AG04450 (cell line): ENCODE measurements around the gene SRPX. TPM values are rescaled to one million over a fixed set of nuclear protein-coding genes. Genes with fewer than 3 reads are reported as not detected.

Source experiments
- CTCF ChIA-PET: fragments of 300-600, 350-600 bp; formaldehyde crosslinking; extraction: SDS; loops from one replicate; lab custom pipeline; 2022; ENCODE audit warnings: antibody characterized with exemption, inconsistent platforms; lab: Charles Lee
- POLR2A ChIA-PET: fragments of 350-600 bp; formaldehyde crosslinking; extraction: SDS; loops from one replicate; lab custom pipeline; 2021; ENCODE audit warnings: antibody characterized with exemption, inconsistent platforms; lab: Yijun Ruan, JAX
- DNase-seq: peaks from one replicate; pipeline ENCODE4 v3.0.0-alpha.2; 2011; ENCODE audit warnings: low read depth, low spot score
- H3K27ac ChIP-seq: one replicate; pipeline ENCODE4 v1.5.1; 2012; ENCODE audit warnings: low read depth, low read length, control low read depth
- H3K27me3 ChIP-seq: one replicate; pipeline ENCODE4 v1.6.0; 2012; ENCODE audit warnings: low read length; ENCODE audit not compliant: control insufficient read depth, insufficient read depth
- H3K4me3 ChIP-seq: 2 replicates; pipeline ENCODE4 v1.5.1; 2011; ENCODE audit warnings: mild to moderate bottlenecking, low read depth, low read length, control low read depth
- H3K9me3 ChIP-seq: 2 replicates; pipeline ENCODE4 v1.5.1; 2012; ENCODE audit warnings: low read length; ENCODE audit not compliant: control insufficient read depth, insufficient read depth
- polyA plus RNA-seq: library from polyadenylated mRNA; depleted of rRNA; stranded (reverse); fragments of >200 nt; gene quantifications from 2 replicates; pipeline ENCODE4 v1.2.3, GENCODE V29; 2011
- TF ChIP-seq, protein P1 (sequence below): IDR thresholded peaks from 2 replicates; pipeline ENCODE4 v1.5.1; 2011; ENCODE audit warnings: low read depth, low read length, control low read depth, inconsistent platforms

SRPX gene
- polyA plus RNA-seq, 1 experiment = 49.6 TPM

DNA sequence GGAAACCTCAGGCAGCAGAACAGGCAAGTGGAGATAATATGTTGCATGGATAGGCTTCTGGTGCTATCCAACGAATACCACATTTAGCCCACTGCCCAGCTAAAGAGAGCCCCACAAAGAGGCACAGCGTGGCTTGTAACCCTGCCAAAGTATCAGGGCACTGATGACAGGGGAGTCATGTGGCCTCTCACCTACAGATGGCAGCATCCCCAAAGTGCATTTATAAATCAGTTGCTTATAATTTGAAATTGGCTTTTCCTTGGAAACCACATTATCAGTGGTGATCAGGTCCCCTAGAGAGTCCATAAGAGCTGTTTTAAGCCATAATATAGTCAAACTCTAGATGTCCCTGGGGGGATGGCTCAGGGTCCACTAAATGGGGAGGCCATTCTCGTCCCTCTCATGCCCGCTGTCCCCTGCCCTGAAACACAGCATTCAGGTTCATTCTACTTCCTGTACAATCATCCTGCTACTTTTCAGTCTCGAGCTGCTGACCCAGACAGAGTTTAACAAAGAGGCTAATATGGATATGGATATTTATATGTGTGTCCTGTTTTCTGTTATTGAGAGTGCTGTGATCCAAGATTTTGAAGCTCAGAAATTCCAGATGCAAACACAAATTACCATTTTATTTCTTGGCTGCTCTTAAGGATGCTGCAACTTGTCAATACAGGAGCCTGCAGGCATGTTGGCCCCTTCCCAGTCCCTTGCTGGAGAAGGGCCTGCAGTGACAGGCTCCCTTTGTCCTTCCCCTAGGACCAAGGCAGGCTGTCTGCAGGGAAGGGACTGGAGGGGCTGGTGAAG, 28.5 kb downstream of the SRPX start:
- TF ChIP-seq, protein P1, sequence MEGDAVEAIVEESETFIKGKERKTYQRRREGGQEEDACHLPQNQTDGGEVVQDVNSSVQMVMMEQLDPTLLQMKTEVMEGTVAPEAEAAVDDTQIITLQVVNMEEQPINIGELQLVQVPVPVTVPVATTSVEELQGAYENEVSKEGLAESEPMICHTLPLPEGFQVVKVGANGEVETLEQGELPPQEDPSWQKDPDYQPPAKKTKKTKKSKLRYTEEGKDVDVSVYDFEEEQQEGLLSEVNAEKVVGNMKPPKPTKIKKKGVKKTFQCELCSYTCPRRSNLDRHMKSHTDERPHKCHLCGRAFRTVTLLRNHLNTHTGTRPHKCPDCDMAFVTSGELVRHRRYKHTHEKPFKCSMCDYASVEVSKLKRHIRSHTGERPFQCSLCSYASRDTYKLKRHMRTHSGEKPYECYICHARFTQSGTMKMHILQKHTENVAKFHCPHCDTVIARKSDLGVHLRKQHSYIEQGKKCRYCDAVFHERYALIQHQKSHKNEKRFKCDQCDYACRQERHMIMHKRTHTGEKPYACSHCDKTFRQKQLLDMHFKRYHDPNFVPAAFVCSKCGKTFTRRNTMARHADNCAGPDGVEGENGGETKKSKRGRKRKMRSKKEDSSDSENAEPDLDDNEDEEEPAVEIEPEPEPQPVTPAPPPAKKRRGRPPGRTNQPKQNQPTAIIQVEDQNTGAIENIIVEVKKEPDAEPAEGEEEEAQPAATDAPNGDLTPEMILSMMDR = peak; percentile 44
- Histone ChIP-seq H3K27me3 (no peaks in the 10 kb centered on the region), H3K4me3 (no peak overlapping the region), H3K27ac (no peak overlapping the region), H3K9me3 (no peaks in the 10 kb centered on the region)
- ChIA-PET POLR2A (no interaction called here), CTCF (interaction anchor here (0.9 to 4.6 kb wide), 10 partner anchors 12 to 824 kb away, joined by 3 to 40 read pairs (median 4); partner anchors contain the start of gene RPGR)
- no peak for DNase-seq

DNA sequence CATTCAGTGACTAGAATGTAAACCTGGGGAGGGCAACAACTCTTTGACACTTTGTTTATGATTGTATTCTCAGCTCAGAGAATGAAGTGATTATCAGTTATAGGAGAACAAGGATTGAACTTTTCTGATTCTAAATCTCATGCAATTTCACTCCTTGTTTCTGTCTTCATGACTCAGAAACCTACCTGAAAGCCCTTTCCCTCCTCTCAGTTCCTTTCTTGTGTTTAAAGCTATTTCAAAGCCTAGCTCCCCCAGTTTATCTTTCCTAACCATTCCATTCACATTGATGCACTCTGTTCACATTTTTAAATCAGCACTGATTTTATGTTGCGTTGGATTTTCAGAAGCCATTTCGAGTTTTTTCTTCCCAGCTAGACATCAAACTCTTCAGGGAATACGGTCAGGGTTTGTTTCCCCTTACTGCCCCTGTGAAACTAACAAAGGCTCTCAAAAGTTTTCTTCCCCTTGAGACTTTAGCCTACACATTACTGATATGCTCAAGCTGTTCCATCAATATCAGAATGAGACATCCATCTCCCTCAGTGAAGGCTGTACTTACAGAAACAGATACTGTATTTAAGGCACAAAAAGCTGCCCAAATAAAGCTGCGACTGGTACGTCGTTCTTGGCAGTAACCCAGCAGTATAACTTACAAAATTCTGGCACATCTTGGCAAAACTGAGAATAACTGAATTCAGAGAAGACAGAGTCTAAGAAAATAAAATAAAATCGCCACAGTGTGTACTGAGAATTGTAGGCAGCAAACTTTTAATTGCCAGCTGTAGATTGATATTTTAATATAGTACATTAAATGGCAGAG, 31.0 kb downstream of the SRPX start:
- H3K27ac ChIP-seq = no peak overlapping the region
- DNase-seq = no peak
- CTCF ChIA-PET = interaction anchor here (1.3 to 4.6 kb wide), 3 partner anchors 23 to 137 kb away, joined by 4 to 40 read pairs (median 9); partner anchors contain the start of gene RPGR
- H3K9me3 ChIP-seq = no peaks in the 10 kb centered on the region
- TF ChIP-seq, protein P1 = no peak
- no peak overlapping the region for H3K4me3 ChIP-seq
- no peaks in the 10 kb centered on the region for H3K27me3 ChIP-seq
- POLR2A ChIA-PET = no interaction called here

DNA sequence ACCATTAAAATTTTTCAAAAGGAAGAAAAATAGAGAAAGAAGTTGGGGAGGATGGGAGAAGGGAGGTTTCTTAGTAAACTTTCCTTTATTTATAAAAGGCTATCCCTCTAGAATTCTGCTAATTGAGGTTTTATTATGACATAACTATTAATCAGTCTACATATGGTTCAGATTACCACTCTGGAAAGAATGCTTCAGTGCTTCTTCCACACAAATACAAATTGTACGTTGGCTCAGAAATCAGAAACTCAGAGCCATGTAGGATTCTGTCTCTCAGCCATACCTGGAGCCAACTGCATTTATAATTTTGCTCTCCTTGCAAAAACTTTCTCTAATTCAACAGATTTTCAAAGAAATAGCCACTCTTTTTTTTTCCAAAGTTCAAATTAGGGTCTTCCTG, 37.1 kb downstream of the SRPX start:
- Histone ChIP-seq H3K27ac (no peak overlapping the region), H3K4me3 (no peak overlapping the region), H3K9me3 (no peaks in the 10 kb centered on the region), H3K27me3 (no peaks in the 10 kb centered on the region)
- ChIA-PET CTCF (interaction anchor here (0.9 to 1.5 kb wide), 3 partner anchors 98 to 438 kb away, joined by 3 to 7 read pairs (median 3); partner anchors contain the start of gene RPGR), POLR2A (no interaction called here)
- DNase-seq = no peak
- TF ChIP-seq, protein P1 = no peak

DNA sequence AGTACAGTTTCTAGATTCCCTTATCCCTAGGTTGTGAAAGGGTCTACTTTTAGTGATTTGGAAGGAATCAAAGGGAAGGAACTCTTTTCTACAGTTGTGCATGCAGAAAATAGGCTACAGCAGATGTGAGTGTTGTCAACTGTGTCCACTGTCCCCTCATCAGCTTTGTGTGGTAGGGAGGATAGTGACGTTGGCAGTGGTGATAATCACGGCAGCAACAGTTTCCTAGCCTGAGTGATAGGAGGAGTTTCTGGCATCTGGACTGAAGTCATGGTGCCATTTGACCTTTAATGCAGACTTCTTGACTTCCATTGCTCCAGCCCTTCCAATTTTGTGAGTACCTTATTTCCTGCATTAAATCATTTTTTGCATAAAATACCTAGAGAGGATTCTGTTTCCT, 39.3 kb downstream of the SRPX start:
- ChIA-PET POLR2A (no interaction called here), CTCF (no interaction called here)
- no peak for DNase-seq
- H3K27ac ChIP-seq = no peak overlapping the region
- TF ChIP-seq, protein P1 = no peak
- H3K9me3 ChIP-seq = no peaks in the 10 kb centered on the region
- no peaks in the 10 kb centered on the region for H3K27me3 ChIP-seq
- H3K4me3 ChIP-seq = no peak overlapping the region
